ENCODE measurements around the gene CHST9.

- TF ChIP-seq CREB3L1 (IDR thresholded peaks at IDR 0.05; ENCODE audit: borderline replicate concordance, low read depth) (no peak), MLX (CRISPR knock-in tag; conservative IDR thresholded peaks at IDR 0.05) (no peak), TCF7L2 (IDR thresholded peaks at IDR 0.05; ENCODE audit: low read depth, low read length) (no peak), POLR2H (tag; IDR thresholded peaks at IDR 0.05; ENCODE audit: low read depth) (no peak), L3MBTL2 (IDR thresholded peaks at IDR 0.05) (no peak)
Observed at GRCh38 chr18:27057519-27058234, 127.4 kb downstream of the CHST9 start.
